IPS-15b (cell line): Measurements from ENCODE around the gene UGT1A8.
"Not testable (repeated sequence)": the region's sequence is repeated elsewhere in the genome, so short reads cannot be mapped to it uniquely, and the experiment has no call there.

Experiments
- H3K27me3 ChIP-seq: one replicate; pipeline ENCODE4 v1.6.1; 2013; ENCODE audit warnings: low read length; ENCODE audit not compliant: control insufficient read depth, insufficient read depth
- H3K36me3 ChIP-seq: one replicate; pipeline ENCODE4 v1.6.1; 2013; ENCODE audit warnings: low read length; ENCODE audit not compliant: control insufficient read depth, insufficient read depth
- H3K4me1 ChIP-seq: one replicate; pipeline ENCODE4 v1.6.1; 2013; ENCODE audit warnings: mild to moderate bottlenecking, low read length; ENCODE audit not compliant: control insufficient read depth, insufficient read depth
- H3K4me3 ChIP-seq: one replicate; pipeline ENCODE4 v1.5.1; 2013; ENCODE audit warnings: low read depth, low read length
- H3K9ac ChIP-seq: one replicate; pipeline ENCODE4 v1.6.1; 2013; ENCODE audit warnings: low read depth, mild to moderate bottlenecking, low read length
- H3K9me3 ChIP-seq: one replicate; pipeline ENCODE4 v1.6.1; 2013; ENCODE audit warnings: mild to moderate bottlenecking, low read length; ENCODE audit not compliant: control insufficient read depth, insufficient read depth

Gene UGT1A8

DNA sequence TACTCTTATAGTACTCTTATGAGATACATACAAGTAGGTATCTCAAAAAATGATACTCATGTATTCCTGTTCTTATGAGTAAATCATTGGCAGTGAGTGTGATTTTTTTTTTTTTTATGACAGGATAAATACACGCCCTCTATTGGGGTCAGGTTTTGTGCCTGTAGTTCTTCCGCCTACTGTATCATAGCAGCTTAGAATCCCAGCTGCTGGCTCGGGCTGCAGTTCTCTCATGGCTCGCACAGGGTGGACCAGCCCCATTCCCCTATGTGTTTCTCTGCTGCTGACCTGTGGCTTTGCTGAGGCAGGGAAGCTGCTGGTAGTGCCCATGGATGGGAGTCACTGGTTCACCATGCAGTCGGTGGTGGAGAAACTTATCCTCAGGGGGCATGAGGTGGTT is at the start of gene UGT1A8:
Gene UGT1A8 (plus strand): TSS at position 158 of the 400 bp plus-strand sequence. CDS start 75 bp downstream, at position 233.
- not testable (repeated sequence) for H3K9me3 ChIP-seq, H3K4me1 ChIP-seq, H3K36me3 ChIP-seq, H3K4me3 ChIP-seq, H3K9ac ChIP-seq, H3K27me3 ChIP-seq

DNA sequence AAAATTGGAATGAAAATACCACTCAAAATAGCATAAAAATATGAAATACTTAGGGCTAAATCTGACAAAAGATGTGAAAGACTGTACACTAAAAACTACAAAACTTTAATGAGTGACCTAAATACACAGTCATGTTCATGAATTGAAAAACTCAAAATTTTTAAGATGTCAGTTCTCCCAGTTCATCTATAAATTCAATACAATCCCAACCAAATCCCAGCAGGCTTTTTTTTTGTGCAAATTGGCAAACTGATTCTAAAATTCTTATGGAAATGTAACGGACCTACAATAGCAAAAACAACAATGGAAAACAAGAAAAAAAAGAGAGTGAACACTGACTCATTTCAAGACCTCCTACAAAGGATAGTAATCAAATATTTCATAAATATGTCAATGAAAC is 46.4 kb upstream of the UGT1A8 start:
- no peaks in the 10 kb centered on the region for H3K4me1 ChIP-seq
- no peaks in the 10 kb centered on the region for H3K9me3 ChIP-seq
- H3K9ac ChIP-seq, result no peak overlapping the region

DNA sequence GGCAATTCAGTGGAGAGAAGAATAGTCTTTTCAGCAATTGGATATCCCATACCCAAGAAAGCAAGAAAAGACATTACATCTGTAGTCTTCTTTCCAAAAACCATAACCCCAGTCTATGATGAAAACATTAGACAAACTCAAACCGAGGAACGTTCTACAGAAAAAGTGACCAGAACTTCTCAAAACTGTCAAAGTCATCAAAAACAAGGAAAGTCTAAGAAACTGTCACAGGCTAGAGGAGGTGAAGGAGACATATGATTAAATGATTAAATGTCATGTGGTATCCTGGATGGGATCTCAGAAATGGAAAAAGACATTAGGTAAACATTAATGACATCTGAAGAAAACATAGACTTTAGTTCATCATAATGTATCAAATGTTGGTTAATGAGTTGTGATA is 46.0 kb upstream of the UGT1A8 start:
- Histone ChIP-seq H3K4me1 (no peaks in the 10 kb centered on the region), H3K9me3 (no peaks in the 10 kb centered on the region), H3K9ac (no peak overlapping the region), H3K27me3 (no peaks in the 10 kb centered on the region), H3K36me3 (no peaks in the 10 kb centered on the region), H3K4me3 (no peak overlapping the region)

More for the DNA sequence above, 46.4 kb upstream of the UGT1A8 start:
- no peak overlapping the region for H3K4me3 ChIP-seq
- no peaks in the 10 kb centered on the region for H3K36me3 ChIP-seq
- H3K27me3 ChIP-seq, result no peaks in the 10 kb centered on the region

GRCh38 chr2:233572468-233572867 is 45.0 kb upstream of the UGT1A8 start:
- no peaks in the 10 kb centered on the region for H3K27me3 ChIP-seq
- H3K4me1 ChIP-seq, result no peaks in the 10 kb centered on the region
- H3K9ac ChIP-seq, result no peak overlapping the region
- no peaks in the 10 kb centered on the region for H3K36me3 ChIP-seq
- H3K4me3 ChIP-seq, result no peak overlapping the region
- no peaks in the 10 kb centered on the region for H3K9me3 ChIP-seq

DNA sequence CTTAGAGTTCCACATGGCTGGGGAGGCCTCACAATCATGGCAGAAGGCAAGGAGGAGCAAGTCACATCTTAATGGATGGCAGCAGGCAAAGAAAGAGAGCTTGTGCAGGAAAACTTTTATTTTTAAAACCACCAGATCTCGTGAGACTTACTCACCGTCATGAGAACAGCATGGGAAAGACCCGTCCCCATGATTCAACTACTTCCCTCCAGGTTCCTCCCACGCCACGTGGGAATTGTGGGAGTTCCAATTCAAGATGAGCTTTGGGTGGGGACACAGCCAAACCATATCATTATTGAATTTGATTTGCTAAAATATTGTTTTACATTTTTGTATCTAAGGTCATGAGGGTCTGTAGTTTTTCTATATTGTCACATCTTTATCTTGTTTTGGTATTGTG is 40.1 kb upstream of the UGT1A8 start:
- not testable (repeated sequence) for H3K9me3 ChIP-seq, H3K27me3 ChIP-seq, H3K4me3 ChIP-seq

DNA sequence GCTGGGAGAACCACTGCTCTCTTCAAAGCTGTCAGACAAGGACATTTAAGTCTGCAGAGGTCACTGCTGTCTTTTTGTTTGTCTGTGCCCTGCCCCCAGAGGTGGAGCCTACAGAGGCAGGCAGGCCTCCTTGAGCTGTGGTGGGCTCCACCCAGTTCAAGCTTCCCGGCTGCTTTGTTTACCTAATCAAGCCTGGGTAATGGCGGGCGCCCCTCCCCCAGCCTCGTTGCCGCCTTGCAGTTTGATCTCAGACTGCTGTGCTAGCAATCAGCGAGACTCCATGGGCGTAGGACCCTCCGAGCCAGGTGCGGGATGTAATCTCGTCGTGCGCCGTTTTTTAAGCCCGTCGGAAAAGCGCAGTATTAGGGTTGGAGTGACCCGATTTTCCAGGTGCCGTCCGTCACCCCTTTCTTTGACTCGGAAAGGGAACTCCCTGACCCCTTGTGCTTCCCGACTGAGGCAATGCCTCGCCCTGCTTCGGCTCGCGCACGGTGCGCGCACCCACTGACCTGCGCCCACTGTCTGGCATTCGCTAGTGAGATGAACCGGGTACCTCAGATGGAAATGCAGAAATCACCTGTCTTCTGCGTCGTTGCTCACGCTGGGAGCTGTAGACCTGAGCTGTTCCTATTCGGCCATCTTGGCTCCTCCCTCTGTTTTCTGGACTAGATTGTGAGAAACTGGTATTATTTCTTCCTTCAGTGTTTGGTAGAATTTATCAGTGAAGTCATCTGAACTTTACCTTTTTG is 34.0 kb upstream of the UGT1A8 start:
- H3K4me1 ChIP-seq, H3K9me3 ChIP-seq, H3K36me3 ChIP-seq, H3K27me3 ChIP-seq: not testable (repeated sequence)
- peak overlapping the region; percentile 73 for H3K9ac ChIP-seq
- H3K4me3 ChIP-seq, result peak overlapping the region; percentile 52

More for the DNA sequence above, 40.1 kb upstream of the UGT1A8 start:
- H3K4me1 ChIP-seq, H3K36me3 ChIP-seq, H3K9ac ChIP-seq: not testable (repeated sequence)

- H3K36me3 ChIP-seq, result no peaks in the 10 kb centered on the region
- no peaks in the 10 kb centered on the region for H3K27me3 ChIP-seq
- no peaks in the 10 kb centered on the region for H3K4me1 ChIP-seq
- no peak overlapping the region for H3K4me3 ChIP-seq
- H3K9ac ChIP-seq, result no peak overlapping the region
- H3K9me3 ChIP-seq, result no peaks in the 10 kb centered on the region
Measured at GRCh38 chr2:233584210-233584609, 33.2 kb upstream of the UGT1A8 start.

DNA sequence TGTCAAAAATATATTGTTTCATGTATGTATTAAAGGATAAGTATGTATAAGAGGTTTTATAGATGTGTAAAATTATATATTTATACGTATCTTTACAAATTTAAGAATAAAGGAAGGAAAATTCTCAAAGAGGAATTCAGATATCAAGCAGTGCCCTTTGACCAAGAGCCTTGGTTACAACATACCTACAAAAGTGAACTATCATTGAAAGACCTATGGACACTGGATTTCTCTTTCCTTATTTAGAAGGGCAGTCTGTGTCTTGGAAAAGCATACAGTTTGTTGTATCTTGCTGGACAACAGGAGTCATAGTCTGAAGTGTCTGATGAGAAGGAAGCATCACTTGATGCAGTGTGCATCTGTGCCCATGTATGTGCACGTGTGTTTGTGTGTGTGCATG is 29.0 kb upstream of the UGT1A8 start:
- no peak overlapping the region for H3K4me3 ChIP-seq
- H3K27me3 ChIP-seq, result no peaks in the 10 kb centered on the region

DNA sequence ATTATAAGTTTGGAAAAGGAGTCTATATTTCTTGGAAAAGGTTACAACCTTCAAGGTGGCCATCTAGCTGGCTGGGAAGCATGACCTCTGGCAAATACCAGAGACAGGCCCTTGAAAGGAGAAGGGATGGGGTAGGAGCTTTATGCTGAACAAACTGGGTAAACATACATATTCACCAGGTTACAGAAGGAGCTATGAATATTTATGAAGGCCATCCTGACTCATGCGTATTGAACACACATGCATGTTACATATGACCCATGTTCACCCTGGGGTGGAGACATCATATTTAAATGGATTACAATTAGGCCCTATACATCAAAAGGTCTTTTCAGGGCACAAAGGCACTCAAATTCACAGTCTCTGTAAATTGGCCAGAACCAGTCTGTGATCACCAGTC is 24.7 kb upstream of the UGT1A8 start:
- H3K27me3 ChIP-seq, H3K9me3 ChIP-seq, H3K36me3 ChIP-seq, H3K4me1 ChIP-seq, H3K4me3 ChIP-seq, H3K9ac ChIP-seq: not testable (repeated sequence)

More for the DNA sequence above, 29.0 kb upstream of the UGT1A8 start:
- H3K9ac ChIP-seq, result no peak overlapping the region
- H3K36me3 ChIP-seq, result no peaks in the 10 kb centered on the region
- H3K4me1 ChIP-seq, result no peaks in the 10 kb centered on the region
- no peaks in the 10 kb centered on the region for H3K9me3 ChIP-seq

GRCh38 chr2:233593201-233593600 is 24.2 kb upstream of the UGT1A8 start:
- Histone ChIP-seq H3K9me3 (no peaks in the 10 kb centered on the region), H3K36me3 (no peaks in the 10 kb centered on the region), H3K4me3 (no peak overlapping the region), H3K27me3 (no peaks in the 10 kb centered on the region), H3K9ac (no peak overlapping the region), H3K4me1 (no peaks in the 10 kb centered on the region)

- no peaks in the 10 kb centered on the region for H3K36me3 ChIP-seq
- no peaks in the 10 kb centered on the region for H3K4me1 ChIP-seq
- no peaks in the 10 kb centered on the region for H3K27me3 ChIP-seq
- no peak overlapping the region for H3K4me3 ChIP-seq
- H3K9me3 ChIP-seq, result no peaks in the 10 kb centered on the region
- H3K9ac ChIP-seq, result no peak overlapping the region
Measured at GRCh38 chr2:233597522-233597921, 19.9 kb upstream of the UGT1A8 start.

DNA sequence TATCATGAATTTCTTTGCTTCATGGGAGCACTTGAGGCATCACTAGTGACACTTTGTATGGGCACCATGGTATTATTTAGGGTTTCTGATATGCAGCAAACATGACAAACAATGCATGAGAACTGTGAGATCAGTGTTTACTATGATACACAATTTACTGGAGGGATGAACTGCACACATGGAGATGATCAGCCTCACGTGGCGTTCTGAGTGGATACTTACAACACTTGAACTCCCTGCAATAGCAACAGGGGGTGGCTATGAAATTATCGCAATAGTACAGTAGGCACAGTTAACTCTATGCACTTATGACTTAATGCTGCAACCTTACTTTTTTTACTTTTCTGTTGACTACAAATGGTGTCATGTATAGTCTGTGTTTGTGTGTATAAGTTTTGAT is 18.5 kb upstream of the UGT1A8 start:
- no peak overlapping the region for H3K9ac ChIP-seq
- no peak overlapping the region for H3K4me3 ChIP-seq
- H3K27me3 ChIP-seq, result no peaks in the 10 kb centered on the region
- no peaks in the 10 kb centered on the region for H3K4me1 ChIP-seq
- H3K36me3 ChIP-seq, result no peaks in the 10 kb centered on the region
- H3K9me3 ChIP-seq, result no peaks in the 10 kb centered on the region
